Testis (tissue), 3 donors: ENCODE data around the gene PAIP1. TPM values are rescaled to one million over a fixed set of nuclear protein-coding genes. Genes with fewer than 3 reads are reported as not detected.

Experiments
- DNase-seq: peaks from one replicate; pipeline ENCODE4 v3.0.0-alpha.2; 2019
- H3K27ac ChIP-seq, 2 donors: fragments of 200-600 bp; sonication (generic); one replicate each; pipeline ENCODE4 v1.5.1; 2019
- H3K27me3 ChIP-seq: fragments of 200-600 bp; sonication (generic); one replicate; pipeline ENCODE4 v1.5.1; 2019
- H3K36me3 ChIP-seq: fragments of 200-600 bp; sonication (generic); one replicate; pipeline ENCODE4 v1.5.1; 2017; ENCODE audit warnings: low read depth; ENCODE audit errors: missing control alignments
- H3K4me1 ChIP-seq: fragments of 200-600 bp; sonication (generic); one replicate; pipeline ENCODE4 v1.5.1; 2019
- H3K4me3 ChIP-seq, 2 donors: fragments of 200-600 bp; sonication (generic); one replicate each; pipeline ENCODE4 v1.5.1; 2017 to 2019
- H3K9me3 ChIP-seq: fragments of 200-600 bp; sonication (generic); one replicate; pipeline ENCODE4 v1.5.1; 2017
- POLR2A ChIP-seq: fragments of 450-650 bp; IDR thresholded peaks from one replicate; pipeline ENCODE4 v1.6.1; 2017; ENCODE audit warnings: antibody characterized with exemption, mild to moderate bottlenecking, moderate library complexity
- WGBS, 2 donors: methylation state at CpG; one replicate each; pipeline ENCODE4 v1.1.5; 2018; 5-methylcytosine and 5-hydroxymethylcytosine counted together
- intact Hi-C: fragments of 100-400 bp; cut with DNase I; formaldehyde crosslinking; loops from one replicate; pipeline ENCODE4 v1.15.1; 2023; ENCODE audit warnings: low total_unique reads
- polyA plus RNA-seq: library from polyadenylated mRNA; stranded (reverse); fragments of 350-450 nt; fragmentation: Illumina TruSeq; extraction: RNeasy Lipid Tissue Mini Kit (QIAGEN cat#74804); gene quantifications from one replicate; pipeline ENCODE4 v1.2.3, GENCODE V29; 2014; ENCODE audit warnings: low read depth, low replicate concordance; ENCODE audit not compliant: insufficient read depth
- total RNA-seq, 2 donors: library from RNA; depleted of rRNA; stranded (reverse); fragments of >200 nt; gene quantifications; one replicate each; pipeline ENCODE4 v1.2.3, GENCODE V29; 2016
- TF ChIP-seq, protein P1 (sequence below), 3 experiments: fragments of 450-650 bp in 2 of 3; fragments of 200-600 bp in 1 of 3; sonication (generic) in 1 of 3; IDR thresholded peaks; one replicate each; pipeline ENCODE4 v1.5.1; 2016 to 2019; ENCODE audit warnings: antibody characterized with exemption in 3 of 3, mild to moderate bottlenecking in 2 of 3, moderate library complexity in 1 of 3

Gene PAIP1
- total and polyA plus RNA-seq, 3 donors from 2014 or later, result 103 to 135 (median 117) TPM

DNA sequence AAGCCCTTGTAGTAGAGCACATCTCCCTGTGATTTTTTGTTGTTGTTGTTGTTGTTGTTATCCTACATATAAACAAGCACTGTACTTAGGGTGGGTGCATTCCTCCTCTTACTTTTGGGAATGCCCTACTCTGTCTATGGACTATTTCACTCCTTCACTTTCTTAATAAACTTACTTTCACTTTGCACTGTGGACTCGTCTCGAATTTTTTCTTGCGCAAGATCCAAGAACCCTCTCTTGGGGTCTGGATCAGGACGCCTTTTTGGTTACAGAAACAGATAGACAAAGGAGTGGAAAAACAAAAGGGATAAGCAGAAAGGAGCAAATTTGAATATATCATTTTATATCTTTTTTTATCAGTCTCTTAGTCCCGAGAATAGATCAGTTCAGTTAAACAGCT, 14.4 kb upstream of the PAIP1 start:
- Histone ChIP-seq H3K4me1 (peaks cover 3% of the 10 kb centered on the region), H3K9me3 (no peaks in the 10 kb centered on the region), H3K27me3 (no peaks in the 10 kb centered on the region), H3K36me3 (no peaks in the 10 kb centered on the region), H3K4me3 (no peak overlapping the region), H3K27ac (peak overlapping the region; percentile 43 to 46)
- WGBS, 2 donors, result 35 to 52% methylated on average over 5 of the region's 5 CpGs
- intact Hi-C loops, result no loop called here
- TF ChIP-seq POLR2A, result no peak
- TF ChIP-seq, protein P1, sequence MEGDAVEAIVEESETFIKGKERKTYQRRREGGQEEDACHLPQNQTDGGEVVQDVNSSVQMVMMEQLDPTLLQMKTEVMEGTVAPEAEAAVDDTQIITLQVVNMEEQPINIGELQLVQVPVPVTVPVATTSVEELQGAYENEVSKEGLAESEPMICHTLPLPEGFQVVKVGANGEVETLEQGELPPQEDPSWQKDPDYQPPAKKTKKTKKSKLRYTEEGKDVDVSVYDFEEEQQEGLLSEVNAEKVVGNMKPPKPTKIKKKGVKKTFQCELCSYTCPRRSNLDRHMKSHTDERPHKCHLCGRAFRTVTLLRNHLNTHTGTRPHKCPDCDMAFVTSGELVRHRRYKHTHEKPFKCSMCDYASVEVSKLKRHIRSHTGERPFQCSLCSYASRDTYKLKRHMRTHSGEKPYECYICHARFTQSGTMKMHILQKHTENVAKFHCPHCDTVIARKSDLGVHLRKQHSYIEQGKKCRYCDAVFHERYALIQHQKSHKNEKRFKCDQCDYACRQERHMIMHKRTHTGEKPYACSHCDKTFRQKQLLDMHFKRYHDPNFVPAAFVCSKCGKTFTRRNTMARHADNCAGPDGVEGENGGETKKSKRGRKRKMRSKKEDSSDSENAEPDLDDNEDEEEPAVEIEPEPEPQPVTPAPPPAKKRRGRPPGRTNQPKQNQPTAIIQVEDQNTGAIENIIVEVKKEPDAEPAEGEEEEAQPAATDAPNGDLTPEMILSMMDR (IDR thresholded peaks at IDR 0.05), result no peak
- peak; percentile 30 for DNase-seq

DNA sequence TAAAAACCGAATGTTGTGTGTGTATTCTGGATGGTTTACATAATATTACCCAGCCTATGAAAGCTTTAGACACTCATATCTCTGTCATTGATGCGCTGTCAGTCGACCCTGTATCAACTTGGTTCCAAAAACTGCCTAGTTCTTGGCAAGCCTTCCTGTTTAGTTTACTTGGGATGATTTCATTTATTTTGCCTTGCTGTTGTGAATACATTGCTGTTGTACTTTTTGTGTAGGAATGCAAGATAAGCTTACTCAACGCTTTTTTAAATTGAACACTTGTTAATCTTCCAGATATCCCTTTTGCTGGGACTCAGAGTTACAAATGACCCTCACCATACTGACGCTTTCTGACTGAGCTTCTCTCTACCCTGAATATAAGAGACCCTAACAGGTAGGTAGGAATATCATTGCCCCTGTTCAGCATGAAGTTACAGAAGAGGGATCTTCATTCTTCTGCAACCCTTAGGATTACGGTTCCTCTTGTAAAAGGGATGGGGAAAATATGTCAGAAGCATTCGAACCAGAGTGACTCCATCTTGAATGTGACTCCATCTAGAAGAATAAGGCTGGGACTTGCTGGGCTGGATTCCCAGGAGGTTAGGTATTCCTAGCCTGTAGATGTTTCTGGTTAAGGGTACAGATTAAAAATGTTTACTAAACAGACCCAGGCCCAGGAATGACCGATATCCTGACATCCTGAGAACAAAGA, 13.7 kb upstream of the PAIP1 start:
- intact Hi-C loops, result no loop called here
- H3K27me3 ChIP-seq, result no peaks in the 10 kb centered on the region
- no peak overlapping the region for H3K4me3 ChIP-seq

DNA sequence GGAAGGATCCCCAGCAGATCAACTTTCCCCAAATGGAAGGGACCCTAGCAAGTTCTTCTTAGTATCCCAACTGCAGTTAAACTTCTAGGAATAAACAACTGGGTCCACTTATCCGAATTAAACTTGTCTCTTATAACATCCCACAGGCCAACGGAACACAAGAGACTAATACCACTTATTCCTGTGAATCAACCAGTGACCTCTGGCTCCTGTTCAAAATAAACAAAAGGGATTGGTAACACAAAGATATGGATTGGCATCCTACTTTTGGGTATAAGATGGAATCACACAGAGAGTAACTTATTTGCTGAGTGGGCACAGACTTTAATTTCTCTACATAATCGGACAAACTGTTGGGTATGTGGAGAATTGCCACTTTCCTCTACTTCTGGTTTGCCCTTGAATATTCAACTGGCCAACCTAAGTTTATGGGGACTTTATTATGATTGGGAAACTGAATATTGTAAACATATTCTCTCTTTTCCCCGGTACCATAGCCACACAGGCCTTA, 12.4 kb upstream of the PAIP1 start:
- WGBS, 2 donors, result 82 to 92% methylated on average over 4 of the region's 4 CpGs
- TF ChIP-seq POLR2A, result no peak
- TF ChIP-seq, protein P1 (IDR thresholded peaks at IDR 0.05), result no peak
- H3K27me3 ChIP-seq, result no peaks in the 10 kb centered on the region
- intact Hi-C loops, result no loop called here
- no peaks in the 10 kb centered on the region for H3K9me3 ChIP-seq
- H3K27ac ChIP-seq, result no peak overlapping the region
- peaks cover 3% of the 10 kb centered on the region for H3K4me1 ChIP-seq
- no peak for DNase-seq
- no peak overlapping the region for H3K4me3 ChIP-seq
- H3K36me3 ChIP-seq, result no peaks in the 10 kb centered on the region

More for the DNA sequence above, 13.7 kb upstream of the PAIP1 start:
- no peaks in the 10 kb centered on the region for H3K9me3 ChIP-seq
- H3K4me1 ChIP-seq, result peaks cover 3% of the 10 kb centered on the region
- DNase-seq, result no peak
- 77 to 81% methylated on average over 8 of the region's 8 CpGs for WGBS, 2 donors
- peak overlapping the region in 1 of 2 donors; percentile 43 for H3K27ac ChIP-seq
- TF ChIP-seq, protein P1 (IDR thresholded peaks at IDR 0.05), result no peak
- TF ChIP-seq POLR2A, result no peak
- no peaks in the 10 kb centered on the region for H3K36me3 ChIP-seq

DNA sequence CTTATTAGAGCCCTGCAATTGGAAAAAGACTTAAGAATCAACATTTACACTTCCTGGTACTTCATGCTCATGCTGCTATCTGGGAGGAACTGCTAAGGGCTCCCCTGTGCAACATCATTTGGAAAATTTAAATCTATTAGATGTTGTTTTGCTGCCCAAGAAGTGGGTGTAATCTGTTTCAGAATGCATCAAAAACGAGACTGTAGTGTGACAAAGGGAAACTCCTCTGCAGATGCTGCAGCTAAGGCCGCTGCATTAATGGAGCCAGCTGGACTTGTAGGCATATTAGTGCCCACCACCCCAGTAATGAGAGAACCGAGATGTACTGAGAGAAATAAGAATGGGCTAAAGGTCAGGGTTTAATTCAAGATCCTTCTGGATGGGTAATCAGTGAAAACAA, 11.1 kb upstream of the PAIP1 start:
- Histone ChIP-seq H3K36me3 (no peaks in the 10 kb centered on the region), H3K27ac (no peak overlapping the region), H3K4me3 (no peak overlapping the region), H3K9me3 (no peaks in the 10 kb centered on the region), H3K4me1 (peaks cover 8% of the 10 kb centered on the region), H3K27me3 (no peaks in the 10 kb centered on the region)
- intact Hi-C loops, result no loop called here
- TF ChIP-seq, protein P1 (IDR thresholded peaks at IDR 0.05), result no peak
- TF ChIP-seq POLR2A, result no peak
- WGBS, 2 donors, result 69 to 71% methylated on average over 3 of the region's 3 CpGs
- no peak for DNase-seq

DNA sequence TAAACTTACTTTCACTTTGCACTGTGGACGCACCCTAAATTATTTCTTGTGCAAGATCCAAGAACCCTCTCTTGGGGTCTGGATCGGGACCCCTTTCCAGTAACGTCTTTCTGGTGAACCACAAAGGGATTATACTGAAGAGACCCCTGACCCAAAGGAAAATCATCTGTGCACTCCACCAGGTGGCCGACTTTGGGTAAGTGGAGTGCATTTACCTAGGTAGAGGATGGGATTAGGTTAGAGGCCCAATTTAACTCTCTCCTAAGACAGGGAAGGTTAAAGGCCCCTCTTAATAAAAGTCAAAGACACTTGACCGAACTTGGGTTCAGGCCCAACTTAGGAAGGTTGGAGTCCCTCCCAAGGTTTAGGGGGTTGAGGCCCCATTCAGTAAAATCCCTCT, 8.2 kb upstream of the PAIP1 start:
- no peaks in the 10 kb centered on the region for H3K27me3 ChIP-seq

More for the DNA sequence above, 8.2 kb upstream of the PAIP1 start:
- intact Hi-C loops, result no loop called here
- TF ChIP-seq, protein P1 (IDR thresholded peaks at IDR 0.05), result no peak
- TF ChIP-seq POLR2A, result no peak
- Histone ChIP-seq H3K4me1 (peaks cover 11% of the 10 kb centered on the region), H3K4me3 (no peak overlapping the region), H3K27ac (no peak overlapping the region), H3K36me3 (no peaks in the 10 kb centered on the region), H3K9me3 (no peaks in the 10 kb centered on the region)
- WGBS, 2 donors, result 80 to 86% methylated on average over 5 of the region's 5 CpGs
- DNase-seq, result no peak
